Lower lobe of right lung (tissue), 2 donors: ENCODE results near the gene FGF7. TPM values are rescaled to one million over a fixed set of nuclear protein-coding genes. Genes with fewer than 3 reads are reported as not detected.

Experiments used
- ATAC-seq, 2 donors: fragments of 200-7000 bp; cut with Tn5 transposase; one replicate each; pipeline ENCODE4 v1.9.1; 2020 to 2022; ENCODE audit warnings: mild to moderate bottlenecking in 2 of 2, moderate library complexity in 2 of 2
- DNase-seq: peaks from one replicate; pipeline ENCODE4 v3.0.0-alpha.2; 2020
- H3K27ac ChIP-seq: fragments of 200-600 bp; one replicate; pipeline ENCODE4 v1.8.0; 2022
- H3K27me3 ChIP-seq: fragments of 200-600 bp; one replicate; pipeline ENCODE4 v1.8.0; 2022; ENCODE audit warnings: low read depth
- H3K36me3 ChIP-seq: fragments of 200-600 bp; one replicate; pipeline ENCODE4 v1.8.0; 2022; ENCODE audit warnings: mild to moderate bottlenecking
- H3K4me1 ChIP-seq: fragments of 200-600 bp; one replicate; pipeline ENCODE4 v1.8.0; 2022
- H3K4me3 ChIP-seq: fragments of 200-600 bp; one replicate; pipeline ENCODE4 v1.8.0; 2022; ENCODE audit warnings: mild to moderate bottlenecking
- H3K9me3 ChIP-seq: fragments of 200-600 bp; one replicate; pipeline ENCODE4 v1.8.0; 2022
- CTCF ChIP-seq: fragments of 200-600 bp; IDR thresholded peaks from one replicate; pipeline ENCODE4 v1.8.0; 2022; ENCODE audit warnings: antibody characterized with exemption, mild to moderate bottlenecking
- intact Hi-C: fragments of 100-400 bp; cut with DNase I; formaldehyde crosslinking; loops from one replicate; pipeline ENCODE4 v1.11.0; 2022
- total RNA-seq: library from RNA; stranded (reverse); fragmentation: NEBNext Ultra II Directional; extraction: Animal tissue kit (Norgen Biotek cat#: 25700); gene quantifications from one replicate; pipeline ENCODE4 v1.2.1, GENCODE V29; 2021
- donor health status: DM: no; HTN: yes; CAD: no; lungs with severe emphysema.

FGF7 gene
- total RNA-seq, 1 donor from 2014 or later: 24.2 TPM

DNA sequence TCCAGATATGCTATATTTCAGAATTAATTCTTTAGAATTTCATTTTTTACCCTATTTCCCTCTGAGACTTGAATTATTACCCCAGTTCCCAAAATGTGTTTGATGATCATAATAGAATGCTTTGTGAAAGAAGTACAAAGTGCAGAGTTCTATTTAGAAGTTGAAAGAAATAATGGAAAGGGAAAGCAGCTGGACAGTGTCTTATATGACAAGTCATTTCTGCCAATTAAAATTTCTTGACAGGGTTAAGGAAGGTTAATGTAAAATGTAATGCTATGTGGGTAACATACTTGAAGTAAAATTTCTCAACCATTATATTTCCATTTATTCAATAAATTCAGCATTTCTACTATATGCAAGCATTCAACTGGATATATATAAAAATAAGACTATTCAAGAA, 33.1 kb downstream of the FGF7 start:
- intact Hi-C loops: no loop called here
- Histone ChIP-seq H3K36me3 (no peaks in the 10 kb centered on the region), H3K4me3 (no peak overlapping the region), H3K27ac (no peak overlapping the region), H3K9me3 (no peaks in the 10 kb centered on the region), H3K4me1 (no peaks in the 10 kb centered on the region), H3K27me3 (no peaks in the 10 kb centered on the region)
- no peak for ATAC-seq
- no peak for DNase-seq
- TF ChIP-seq CTCF: no peak

DNA sequence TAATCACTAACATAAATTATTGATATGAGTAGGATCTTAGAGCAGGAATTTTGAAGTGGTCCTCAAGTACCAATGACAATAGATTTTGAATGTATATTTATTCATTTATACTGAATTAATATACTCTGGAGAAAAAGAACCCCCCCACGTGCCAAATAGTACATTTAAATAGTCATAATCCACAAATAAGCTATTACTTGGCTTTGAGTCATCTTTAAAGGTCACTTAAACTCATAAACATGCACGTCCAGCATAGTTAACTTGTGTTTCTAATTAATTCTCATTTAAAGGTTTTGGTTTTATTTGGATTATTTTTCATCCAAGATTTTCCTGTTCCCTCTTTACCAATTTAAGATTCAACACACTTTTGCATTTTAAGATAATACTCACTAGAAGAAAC, 35.1 kb downstream of the FGF7 start:
- TF ChIP-seq CTCF: no peak
- Histone ChIP-seq H3K36me3 (no peaks in the 10 kb centered on the region), H3K9me3 (no peaks in the 10 kb centered on the region), H3K4me1 (no peaks in the 10 kb centered on the region), H3K27ac (no peak overlapping the region), H3K4me3 (no peak overlapping the region), H3K27me3 (no peaks in the 10 kb centered on the region)
- ATAC-seq (no peak), DNase-seq (no peak)
- intact Hi-C loops: no loop called here

- Histone ChIP-seq H3K27ac (no peak overlapping the region), H3K4me3 (no peak overlapping the region), H3K27me3 (no peaks in the 10 kb centered on the region), H3K9me3 (no peaks in the 10 kb centered on the region), H3K4me1 (no peaks in the 10 kb centered on the region), H3K36me3 (no peaks in the 10 kb centered on the region)
- intact Hi-C loops: no loop called here
- no peak for TF ChIP-seq CTCF
- no peak for DNase-seq
- no peak for ATAC-seq
These were observed 37.4 kb downstream of the FGF7 start for GRCh38 chr15:49460411-49460941.

GRCh38 chr15:49462232-49462844, 39.3 kb downstream of the FGF7 start:
- TF ChIP-seq CTCF: no peak
- intact Hi-C loops: no loop called here

GRCh38 chr15:49464522-49464921, 41.5 kb downstream of the FGF7 start:
- Histone ChIP-seq H3K36me3 (no peaks in the 10 kb centered on the region), H3K4me3 (no peak overlapping the region), H3K27ac (no peak overlapping the region), H3K9me3 (no peaks in the 10 kb centered on the region), H3K4me1 (peaks cover 5% of the 10 kb centered on the region), H3K27me3 (no peaks in the 10 kb centered on the region)
- intact Hi-C loops: no loop called here
- no peak for TF ChIP-seq CTCF
- ATAC-seq: no peak
- no peak for DNase-seq

More at GRCh38 chr15:49462232-49462844, 39.3 kb downstream of the FGF7 start:
- no peak overlapping the region for H3K4me3 ChIP-seq
- H3K27ac ChIP-seq: no peak overlapping the region
- H3K9me3 ChIP-seq: no peaks in the 10 kb centered on the region
- no peak for ATAC-seq
- H3K4me1 ChIP-seq: no peaks in the 10 kb centered on the region
- no peaks in the 10 kb centered on the region for H3K36me3 ChIP-seq
- H3K27me3 ChIP-seq: no peaks in the 10 kb centered on the region
- no peak for DNase-seq
